Esophagus muscularis mucosa (tissue), 4 donors: ENCODE results near the gene DENR. TPM values are rescaled to one million over a fixed set of nuclear protein-coding genes. Genes with fewer than 3 reads are reported as not detected.
"Not testable (repeated sequence)": the region's sequence is repeated elsewhere in the genome, so short reads cannot be mapped to it uniquely, and the experiment has no call there.

Experiments
- DNase-seq: peaks from one replicate; pipeline ENCODE4 v3.0.0-alpha.2; 2017; ENCODE audit errors: extremely low spot score
- H3K27ac ChIP-seq, 4 donors: fragments of 200-600 bp; sonication (generic); replicated peaks in 1 of 4; 1 replicate in 3 of 4; 2 replicates in 1 of 4; pipeline ENCODE4 v1.5.1; 2016 to 2019; ENCODE audit warnings: mild to moderate bottlenecking in 1 of 4
- H3K27me3 ChIP-seq, 4 donors: fragments of 200-600 bp; sonication (generic); one replicate each; pipeline versions ENCODE4 v1.5.1 to v1.6.0; 2016 to 2019
- H3K36me3 ChIP-seq, 4 donors: fragments of 200-600 bp; sonication (generic); one replicate each; pipeline ENCODE4 v1.5.1; 2016 to 2019
- H3K4me1 ChIP-seq, 4 donors: fragments of 200-600 bp; sonication (generic); one replicate each; pipeline ENCODE4 v1.5.1; 2016 to 2019
- H3K4me3 ChIP-seq, 4 donors: fragments of 200-600 bp; sonication (generic); 1 replicate in 2 of 4; 2 replicates in 2 of 4; pipeline ENCODE4 v1.5.1; 2016 to 2019; ENCODE audit warnings: mild to moderate bottlenecking in 4 of 4, moderate library complexity in 1 of 4
- H3K9me3 ChIP-seq, 4 donors: fragments of 200-600 bp; sonication (generic); 1 replicate in 3 of 4; 2 replicates in 1 of 4; pipeline ENCODE4 v1.5.1; 2016 to 2019
- CTCF ChIP-seq, 3 experiments: fragments of 200-600 bp in 2 of 3; fragments of 450-650 bp in 1 of 3; sonication (generic) in 2 of 3; IDR thresholded peaks; one replicate each; pipeline ENCODE4 v1.5.1; 2017 to 2019; ENCODE audit warnings: antibody characterized with exemption in 3 of 3, mild to moderate bottlenecking in 2 of 3, moderate library complexity in 1 of 3
- EP300 ChIP-seq: sonication (generic); formaldehyde crosslinking; IDR thresholded peaks from one replicate; pipeline ENCODE4 v1.6.1; 2017; ENCODE audit warnings: antibody characterized with exemption
- POLR2A ChIP-seq: fragments of 450-650 bp; IDR thresholded peaks from one replicate; pipeline ENCODE4 v1.6.1; 2017; ENCODE audit warnings: antibody characterized with exemption, moderate library complexity, mild to moderate bottlenecking, low read depth
- POLR2AphosphoS5 ChIP-seq, 2 donors: sonication (generic); formaldehyde crosslinking; IDR thresholded peaks; one replicate each; pipeline ENCODE4 v1.6.1; 2017; ENCODE audit warnings: antibody characterized with exemption in 2 of 2
- WGBS: methylation state at CpG from one replicate; pipeline ENCODE4 v1.1.5; 2018; 5-methylcytosine and 5-hydroxymethylcytosine counted together
- intact Hi-C: fragments of 100-400 bp; cut with DNase I; formaldehyde crosslinking; loops from one replicate; pipeline ENCODE4 v1.15.1; 2023
- total RNA-seq, 4 donors: library from RNA; depleted of rRNA; stranded (reverse); fragments of >200 nt; gene quantifications; one replicate each; pipeline versions ENCODE4 v1.1.0 to v1.2.1, GENCODE V29; 2016

DENR gene
- total RNA-seq, 4 donors from 2014 or later, result 20.7 to 32.1 (median 23.7) TPM

- Histone ChIP-seq H3K4me1 (no peaks in the 10 kb centered on the region), H3K36me3 (no peaks in the 10 kb centered on the region), H3K4me3 (no peak overlapping the region), H3K27me3 (no peaks in the 10 kb centered on the region), H3K27ac (no peak overlapping the region), H3K9me3 (no peaks in the 10 kb centered on the region)
- DNase-seq, result no peak
- no peak for TF ChIP-seq EP300
- TF ChIP-seq POLR2AphosphoS5 (IDR thresholded peaks at IDR 0.05), result no peak
- 95% methylated on average over 7 of the region's 7 CpGs for WGBS
- intact Hi-C loops, result no loop called here
Observed at GRCh38 chr12:122740351-122740750, 12.3 kb upstream of the DENR start.

- TF ChIP-seq EP300, result no peak
- no peaks in the 10 kb centered on the region for H3K4me1 ChIP-seq
- intact Hi-C loops, result no loop called here
- no peaks in the 10 kb centered on the region for H3K9me3 ChIP-seq
- no peak overlapping the region for H3K4me3 ChIP-seq
- no peak for DNase-seq
- no peaks in the 10 kb centered on the region for H3K27me3 ChIP-seq
- 86% methylated on average over 7 of the region's 7 CpGs for WGBS
- no peak overlapping the region for H3K27ac ChIP-seq
- H3K36me3 ChIP-seq, result no peaks in the 10 kb centered on the region
Observed at GRCh38 chr12:122743895-122744525, 8.6 kb upstream of the DENR start.

GRCh38 chr12:122747224-122748135 lies 5.1 kb upstream of the DENR start:
- no peak for DNase-seq
- Histone ChIP-seq H3K4me1 (peaks cover 5 to 8% (median 6%) of the 10 kb centered on the region in 4 donors), H3K36me3 (no peaks in the 10 kb centered on the region), H3K4me3 (no peak overlapping the region), H3K27me3 (no peaks in the 10 kb centered on the region), H3K9me3 (no peaks in the 10 kb centered on the region), H3K27ac (no peak overlapping the region)
- TF ChIP-seq EP300 (no peak), POLR2A (no peak), CTCF (IDR thresholded peaks at IDR 0.05) (no peak), POLR2AphosphoS5 (IDR thresholded peaks at IDR 0.05) (no peak)
- WGBS, result 80% methylated on average over 9 of the region's 9 CpGs
- intact Hi-C loops, result no loop called here

- H3K4me1 ChIP-seq, result peaks cover 15 to 23% (median 21%) of the 10 kb centered on the region in 4 donors
- no peak for TF ChIP-seq POLR2AphosphoS5 (IDR thresholded peaks at IDR 0.05)
- TF ChIP-seq POLR2A, result no peak
- no peak for TF ChIP-seq CTCF (IDR thresholded peaks at IDR 0.05)
- TF ChIP-seq EP300, result no peak
- DNase-seq, result no peak
- peaks cover 0 to 8% (median 6%) of the 10 kb centered on the region in 4 donors for H3K36me3 ChIP-seq
- no peaks in the 10 kb centered on the region for H3K27me3 ChIP-seq
- no peak overlapping the region for H3K27ac ChIP-seq
- intact Hi-C loops, result loop anchor here (10.0 kb wide), 2 partner anchors 115 to 225 kb away; partner anchors contain the start of genes KNTC1 and RSRC2
- WGBS, result 85% methylated on average over 6 of the region's 6 CpGs
- no peaks in the 10 kb centered on the region for H3K9me3 ChIP-seq
- no peak overlapping the region for H3K4me3 ChIP-seq
Observed at GRCh38 chr12:122749569-122750332, 2.9 kb upstream of the DENR start.

- not testable (repeated sequence) for H3K27ac ChIP-seq, H3K4me3 ChIP-seq, DNase-seq, H3K9me3 ChIP-seq, H3K27me3 ChIP-seq
- Histone ChIP-seq H3K36me3 (peaks cover 0 to 20% (median 12%) of the 10 kb centered on the region in 4 donors), H3K4me1 (peaks cover 15 to 23% (median 21%) of the 10 kb centered on the region in 4 donors)
- intact Hi-C loops, result loop anchor here (10.0 kb wide), 2 partner anchors 116 to 226 kb away; partner anchors contain the start of genes KNTC1 and RSRC2
- 81% methylated on average over 17 of the region's 17 CpGs for WGBS
Observed at GRCh38 chr12:122750781-122751515, 1.7 kb upstream of the DENR start.
